PC-3 (cell line): ENCODE measurements around the gene PORCN.

Experiments used
- CTCF ChIP-seq: fragments of 300-600 bp; sonication (generic); conservative IDR thresholded peaks from 2 replicates; pipeline ENCODE4 v1.5.1; 2017; ENCODE audit warnings: antibody characterized with exemption, low read depth, mild to moderate bottlenecking, low read length
- EZH2 ChIP-seq: fragments of 300-600 bp; sonication (generic); IDR thresholded peaks from one replicate; pipeline ENCODE4 v1.6.1; 2017; ENCODE audit warnings: antibody characterized with exemption, mild to moderate bottlenecking, low read length; ENCODE audit not compliant: unreplicated experiment

DNA sequence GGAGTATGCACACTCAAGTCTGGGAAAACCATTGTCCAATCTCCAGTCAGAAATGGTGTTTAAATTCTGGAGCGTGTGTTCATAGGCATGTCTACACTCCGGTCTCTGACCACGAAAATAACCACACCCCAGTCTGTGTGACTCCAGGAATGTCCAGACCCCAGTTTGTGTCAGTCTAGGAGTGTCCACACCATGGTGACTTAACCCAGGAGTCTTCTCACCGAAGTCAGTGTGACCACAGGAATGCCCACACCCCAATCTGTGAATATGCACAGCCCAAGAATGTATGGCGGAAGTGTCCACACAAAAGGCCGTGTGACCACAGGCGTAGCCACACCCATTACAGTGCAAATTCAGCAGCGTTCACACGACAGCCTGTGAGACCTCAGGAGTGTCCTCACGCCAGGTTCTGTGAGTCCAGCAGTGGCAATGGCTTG is 21.4 kb upstream of the PORCN start:
- no peak for TF ChIP-seq CTCF
- TF ChIP-seq EZH2: no peak
